Left ventricle myocardium inferior (tissue), 1 donor: Measurements from ENCODE around the gene TBX4. TPM values are rescaled to one million over a fixed set of nuclear protein-coding genes. Genes with fewer than 3 reads are reported as not detected.

ENCODE experiments used
- DNase-seq: peaks from one replicate; pipeline ENCODE4 v3.0.0-alpha.2; 2020
- H3K27ac ChIP-seq: fragments of 200-600 bp; replicated peaks from 2 replicates; pipeline ENCODE4 v1.8.0; 2021
- H3K27me3 ChIP-seq: fragments of 200-600 bp; 2 replicates; pipeline ENCODE4 v1.8.0; 2021; ENCODE audit warnings: low read depth
- H3K36me3 ChIP-seq: fragments of 200-600 bp; 2 replicates; pipeline ENCODE4 v1.8.0; 2021
- H3K4me1 ChIP-seq: fragments of 200-600 bp; 2 replicates; pipeline ENCODE4 v1.8.0; 2021
- H3K4me3 ChIP-seq: fragments of 200-600 bp; 2 replicates; pipeline ENCODE4 v1.8.0; 2021; ENCODE audit warnings: mild to moderate bottlenecking, moderate library complexity
- H3K9me3 ChIP-seq: fragments of 200-600 bp; replicated peaks from 2 replicates; pipeline ENCODE4 v1.8.0; 2021
- CTCF ChIP-seq: fragments of 200-600 bp; IDR thresholded peaks from 2 replicates; pipeline ENCODE4 v1.8.0; 2021; ENCODE audit warnings: antibody characterized with exemption, mild to moderate bottlenecking, borderline replicate concordance
- intact Hi-C: fragments of 100-400 bp; cut with micrococcal nuclease; formaldehyde crosslinking; loops from one replicate; pipeline ENCODE4 v1.11.0; 2022
- total RNA-seq: library from RNA; stranded (reverse); fragmentation: NEBNext Ultra II Directional; extraction: Animal tissue kit (Norgen Biotek cat#: 25700); gene quantifications from one replicate; pipeline ENCODE4 v1.2.1, GENCODE V29; 2021
- donor health status: DM: no; HTN: yes; CAD: no; lungs with severe emphysema.

Gene TBX4
- total RNA-seq, 1 donor from 2014 or later, result not detected

GRCh38 chr17:61528171-61528570 is 75.9 kb downstream of the TBX4 start:
- H3K4me3 ChIP-seq, result no peak overlapping the region
- no peak overlapping the region for H3K27ac ChIP-seq
- TF ChIP-seq CTCF, result no peak
- DNase-seq, result no peak
- H3K9me3 ChIP-seq, result no peaks in the 10 kb centered on the region
- peaks cover 38% of the 10 kb centered on the region for H3K27me3 ChIP-seq
- no peaks in the 10 kb centered on the region for H3K36me3 ChIP-seq
- H3K4me1 ChIP-seq, result no peaks in the 10 kb centered on the region
- intact Hi-C loops, result no loop called here

- no peaks in the 10 kb centered on the region for H3K9me3 ChIP-seq
- no peak for TF ChIP-seq CTCF
- intact Hi-C loops, result no loop called here
- H3K27me3 ChIP-seq, result peaks cover 16% of the 10 kb centered on the region
- no peak for DNase-seq
- H3K4me1 ChIP-seq, result no peaks in the 10 kb centered on the region
- H3K4me3 ChIP-seq, result no peak overlapping the region
- no peak overlapping the region for H3K27ac ChIP-seq
- H3K36me3 ChIP-seq, result no peaks in the 10 kb centered on the region
Observed at GRCh38 chr17:61531223-61531622, 79.0 kb downstream of the TBX4 start.

- Histone ChIP-seq H3K27ac (no peak overlapping the region), H3K4me1 (no peaks in the 10 kb centered on the region), H3K9me3 (no peaks in the 10 kb centered on the region), H3K4me3 (no peak overlapping the region), H3K27me3 (no peaks in the 10 kb centered on the region), H3K36me3 (no peaks in the 10 kb centered on the region)
- intact Hi-C loops, result no loop called here
- TF ChIP-seq CTCF, result no peak
- no peak for DNase-seq
Observed at GRCh38 chr17:61532826-61533225, 80.6 kb downstream of the TBX4 start.

- H3K36me3 ChIP-seq, result no peaks in the 10 kb centered on the region
- H3K4me1 ChIP-seq, result no peaks in the 10 kb centered on the region
- no peaks in the 10 kb centered on the region for H3K27me3 ChIP-seq
- no peak for DNase-seq
- no peak overlapping the region for H3K4me3 ChIP-seq
- H3K27ac ChIP-seq, result no peak overlapping the region
- no peak for TF ChIP-seq CTCF
- no peaks in the 10 kb centered on the region for H3K9me3 ChIP-seq
- intact Hi-C loops, result no loop called here
Observed at GRCh38 chr17:61533797-61534196, 81.6 kb downstream of the TBX4 start.

GRCh38 chr17:61534414-61534813 is 82.2 kb downstream of the TBX4 start:
- intact Hi-C loops, result no loop called here
- Histone ChIP-seq H3K27ac (no peak overlapping the region), H3K9me3 (no peaks in the 10 kb centered on the region), H3K27me3 (no peaks in the 10 kb centered on the region), H3K4me3 (no peak overlapping the region), H3K36me3 (no peaks in the 10 kb centered on the region), H3K4me1 (no peaks in the 10 kb centered on the region)
- DNase-seq, result no peak
- no peak for TF ChIP-seq CTCF

Other genes starting within 250 kb of the TBX4 start
- 8.2 TPM for gene TBX2, start 52.6 kb upstream of the TBX4 start, total RNA-seq
- not detected for gene NACA2, start 138.8 kb downstream of the TBX4 start, total RNA-seq